Thymus (tissue), 11 donors: Measurements from ENCODE around the gene LRRC2. TPM values are rescaled to one million over a fixed set of nuclear protein-coding genes. Genes with fewer than 3 reads are reported as not detected.
"Not testable (repeated sequence)": the region's sequence is repeated elsewhere in the genome, so short reads cannot be mapped to it uniquely, and the experiment has no call there.

Source experiments
- DNase-seq, 9 donors: peaks; one replicate each; pipeline ENCODE4 v3.0.0-alpha.2; 2013; ENCODE audit warnings: low spot score in 9 of 9, low read depth in 6 of 9, missing footprints in 1 of 9
- H3K27ac ChIP-seq, 2 donors: one replicate each; pipeline ENCODE4 v1.5.1; 2013; ENCODE audit warnings: control low read depth in 1 of 2, low read depth in 1 of 2, low read length in 1 of 2, mild to moderate bottlenecking in 1 of 2, moderate library complexity in 1 of 2
- H3K27me3 ChIP-seq, 2 donors: one replicate each; pipeline ENCODE4 v1.5.1; 2013; ENCODE audit warnings: low read length in 1 of 2; ENCODE audit not compliant: control insufficient read depth in 2 of 2, insufficient read depth in 1 of 2
- H3K36me3 ChIP-seq, 2 donors: one replicate each; pipeline ENCODE4 v1.5.1; 2013; ENCODE audit warnings: low read length in 1 of 2, mild to moderate bottlenecking in 1 of 2, moderate library complexity in 1 of 2; ENCODE audit not compliant: control insufficient read depth in 2 of 2, insufficient read depth in 2 of 2
- H3K4me1 ChIP-seq, 2 donors: one replicate each; pipeline ENCODE4 v1.5.1; 2013; ENCODE audit warnings: low read length in 2 of 2; ENCODE audit not compliant: control insufficient read depth in 2 of 2, insufficient read depth in 2 of 2
- H3K4me3 ChIP-seq, 2 donors: one replicate each; pipeline ENCODE4 v1.5.1; 2013; ENCODE audit warnings: low read length in 2 of 2, control low read depth in 1 of 2, mild to moderate bottlenecking in 1 of 2
- H3K9me3 ChIP-seq, 2 donors: one replicate each; pipeline ENCODE4 v1.5.1; 2013; ENCODE audit warnings: low read length in 1 of 2, mild to moderate bottlenecking in 1 of 2; ENCODE audit not compliant: control insufficient read depth in 2 of 2, insufficient read depth in 1 of 2
- WGBS: extraction: QIAGEN DNeasy Blood & Tissue Kit; methylation state at CpG from one replicate; pipeline ENCODE4 v1.1.7; 2013; 5-methylcytosine and 5-hydroxymethylcytosine counted together
- polyA plus RNA-seq: library from polyadenylated mRNA; stranded (reverse); fragments of 200-250 nt; gene quantifications from one replicate; pipeline ENCODE4 v1.2.3, GENCODE V29; 2013
- total RNA-seq: library from RNA; stranded (reverse); fragments of 120-200 nt; gene quantifications from one replicate; pipeline ENCODE4 v1.2.4, GENCODE V29; 2013
- donor health status: healthy.

Gene LRRC2
- total and polyA plus RNA-seq, 2 donors = 2.4 to 2.5 TPM

- not testable (repeated sequence) for DNase-seq, H3K4me3 ChIP-seq, H3K27ac ChIP-seq, H3K9me3 ChIP-seq, H3K36me3 ChIP-seq, H3K27me3 ChIP-seq
- H3K4me1 ChIP-seq = peaks cover 9 to 41% of the 10 kb centered on the region in 2 donors
- WGBS = 95% methylated on average over 29 of the region's 33 CpGs
These were observed 71.6 kb downstream of the LRRC2 start for GRCh38 chr3:46494491-46494890.

- Histone ChIP-seq H3K36me3 (no peaks in the 10 kb centered on the region), H3K27me3 (peaks cover 0 to 3% of the 10 kb centered on the region in 2 donors), H3K4me3 (no peak overlapping the region), H3K27ac (no peak overlapping the region), H3K9me3 (peaks cover 0 to 3% of the 10 kb centered on the region in 2 donors), H3K4me1 (peaks cover 16 to 35% of the 10 kb centered on the region in 2 donors)
- WGBS = 87% methylated on average over 6 of the region's 6 CpGs
- DNase-seq = no peak
These were observed 73.1 kb downstream of the LRRC2 start for GRCh38 chr3:46492890-46493547.

- Histone ChIP-seq H3K4me1 (peaks cover 12 to 21% of the 10 kb centered on the region in 2 donors), H3K27me3 (peaks cover 0 to 3% of the 10 kb centered on the region in 2 donors), H3K27ac (no peak overlapping the region), H3K36me3 (no peaks in the 10 kb centered on the region), H3K4me3 (no peak overlapping the region), H3K9me3 (no peaks in the 10 kb centered on the region)
- no peak for DNase-seq
- 95% methylated on average over 11 of the region's 11 CpGs for WGBS
These were observed 74.7 kb downstream of the LRRC2 start for GRCh38 chr3:46491089-46492070.

DNA sequence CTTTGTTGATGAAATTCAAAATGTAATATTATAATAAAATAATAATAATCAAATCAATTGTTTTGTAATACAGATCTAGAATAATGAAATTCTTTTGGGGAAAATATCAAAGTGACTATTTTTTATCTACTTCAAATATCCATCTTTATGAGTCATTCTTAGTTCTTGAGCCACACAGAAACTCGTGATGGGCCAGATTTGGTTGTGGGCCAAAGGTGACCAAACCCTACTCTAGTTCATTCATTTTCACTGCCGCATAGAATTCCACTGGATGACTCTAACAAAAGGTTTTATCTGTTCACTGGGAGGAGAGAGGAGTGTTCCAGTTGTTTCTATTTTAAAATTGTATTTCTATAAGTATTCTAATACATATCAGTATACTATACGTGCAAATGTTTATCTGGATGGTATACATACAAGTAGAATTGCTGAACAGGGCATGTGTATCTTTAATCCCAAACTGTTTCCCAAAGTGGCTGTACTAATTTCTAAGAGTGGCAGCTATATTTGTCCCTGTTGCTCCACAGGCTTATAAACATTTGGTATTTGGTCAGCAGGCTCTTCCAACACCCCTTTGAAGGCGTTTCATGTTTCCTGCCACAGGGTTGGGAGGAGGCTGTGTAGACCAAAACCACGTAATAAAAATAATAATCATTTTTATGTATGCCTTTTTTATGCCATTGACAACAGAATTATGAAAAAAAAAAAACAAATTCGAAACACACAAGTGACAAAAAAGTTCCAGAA is 75.6 kb downstream of the LRRC2 start:
- Histone ChIP-seq H3K36me3 (no peaks in the 10 kb centered on the region), H3K4me3 (no peak overlapping the region), H3K27me3 (peaks cover 0 to 3% of the 10 kb centered on the region in 2 donors), H3K9me3 (no peaks in the 10 kb centered on the region), H3K27ac (no peak overlapping the region), H3K4me1 (peaks cover 12 to 16% of the 10 kb centered on the region in 2 donors)
- 89% methylated on average over 6 of the region's 6 CpGs for WGBS
- DNase-seq = no peak

DNA sequence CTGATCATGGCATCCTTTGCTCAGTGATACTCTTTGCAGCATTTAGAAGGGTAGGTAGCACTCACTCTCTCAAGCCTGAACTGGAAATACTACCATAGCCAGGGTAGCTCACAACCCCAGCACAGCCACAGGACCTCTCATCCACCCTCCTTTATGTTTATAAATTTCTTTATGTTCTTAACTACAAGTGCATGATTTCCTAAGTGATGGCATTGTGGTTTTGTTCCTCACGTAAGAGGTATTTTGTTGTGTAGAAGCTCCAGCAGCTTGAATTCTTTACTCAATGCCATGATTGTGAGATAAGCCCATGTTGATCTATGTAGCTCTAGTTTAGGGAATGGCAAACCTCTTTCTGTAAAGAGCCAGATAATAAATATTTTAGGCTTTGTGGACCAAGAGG is 76.2 kb downstream of the LRRC2 start:
- peak in 1 of 9 donors; percentile 44 for DNase-seq
- 12% methylated on average over 1 of the region's 1 CpG for WGBS
- Histone ChIP-seq H3K4me1 (peaks cover 12 to 16% of the 10 kb centered on the region in 2 donors), H3K9me3 (no peaks in the 10 kb centered on the region), H3K27me3 (peaks cover 0 to 3% of the 10 kb centered on the region in 2 donors), H3K36me3 (no peaks in the 10 kb centered on the region), H3K27ac (peak overlapping the region in 1 of 2 donors; percentile 31), H3K4me3 (no peak overlapping the region)

DNA sequence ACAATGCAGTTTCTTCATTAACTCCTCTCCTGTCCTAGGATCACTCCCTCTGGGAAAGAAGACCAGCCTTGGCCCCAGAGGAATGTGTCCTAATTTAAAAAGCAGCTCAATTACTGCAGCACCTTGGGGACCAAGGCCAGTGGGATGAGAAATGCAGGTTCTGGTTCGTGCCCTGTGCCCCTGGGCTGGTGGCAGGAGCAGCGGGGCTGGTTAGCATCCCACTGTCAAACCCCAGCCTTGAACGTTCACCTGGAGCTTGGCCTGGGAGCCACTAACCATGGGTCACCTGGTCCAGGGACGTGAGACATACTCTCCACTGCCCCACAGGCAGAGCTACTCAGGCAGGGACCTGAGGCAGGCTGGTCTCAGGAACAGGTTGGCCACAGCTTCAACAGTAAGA is 76.7 kb downstream of the LRRC2 start:
- 97% methylated on average over 4 of the region's 4 CpGs for WGBS
- Histone ChIP-seq H3K4me1 (peaks cover 12 to 16% of the 10 kb centered on the region in 2 donors), H3K36me3 (no peaks in the 10 kb centered on the region), H3K9me3 (no peaks in the 10 kb centered on the region), H3K27me3 (peaks cover 0 to 3% of the 10 kb centered on the region in 2 donors), H3K4me3 (no peak overlapping the region), H3K27ac (peak overlapping the region; percentile 27 to 40)
- no peak for DNase-seq

GRCh38 chr3:46488735-46489361 is 77.3 kb downstream of the LRRC2 start:
- no peaks in the 10 kb centered on the region for H3K36me3 ChIP-seq
- peak; percentile 82 to 96 (median 90) for DNase-seq
- H3K9me3 ChIP-seq = no peaks in the 10 kb centered on the region
- H3K4me3 ChIP-seq = no peak overlapping the region
- peaks cover 12 to 16% of the 10 kb centered on the region in 2 donors for H3K4me1 ChIP-seq
- H3K27me3 ChIP-seq = peaks cover 0 to 3% of the 10 kb centered on the region in 2 donors
- WGBS = 12% methylated on average over 26 of the region's 26 CpGs
- H3K27ac ChIP-seq = peak overlapping the region in 1 of 2 donors; percentile 54

DNA sequence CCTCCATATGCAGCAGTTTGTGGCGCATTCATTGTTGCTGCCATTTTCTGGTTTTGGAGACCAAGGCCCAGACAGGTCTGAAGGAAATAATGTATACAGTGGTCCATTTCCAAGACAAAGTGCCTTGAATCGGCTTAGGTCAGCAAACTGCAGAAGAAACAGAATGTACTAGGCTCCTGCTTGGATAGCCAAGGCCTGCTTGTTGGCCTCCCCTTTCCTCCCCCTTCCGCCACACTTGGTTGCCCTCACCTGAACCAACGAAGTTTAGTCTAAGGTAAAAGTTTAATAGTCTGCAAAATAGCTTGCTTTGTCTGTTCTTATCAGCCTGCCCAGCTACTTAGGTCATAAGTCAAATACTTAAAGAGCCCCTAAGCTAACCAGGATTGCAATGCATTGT is 80.3 kb downstream of the LRRC2 start:
- no peaks in the 10 kb centered on the region for H3K9me3 ChIP-seq
- no peak overlapping the region for H3K4me3 ChIP-seq
- H3K36me3 ChIP-seq = no peaks in the 10 kb centered on the region
- H3K27me3 ChIP-seq = no peaks in the 10 kb centered on the region
- H3K27ac ChIP-seq = no peak overlapping the region
- WGBS = 97% methylated on average over 4 of the region's 4 CpGs
- no peak for DNase-seq
- peaks cover 12 to 14% of the 10 kb centered on the region in 2 donors for H3K4me1 ChIP-seq
